GM12878 (cell line): ENCODE data around the gene TBX4.

Source experiments
- KAT2A ChIP-seq: conservative IDR thresholded peaks from 2 replicates; pipeline ENCODE4 v1.6.1; 2011; ENCODE audit warnings: low read depth, low read length; ENCODE audit not compliant: control insufficient read depth
- SP1 ChIP-seq: IDR thresholded peaks from one replicate; pipeline ENCODE4 v1.6.1; 2011; ENCODE audit warnings: low read depth, low read length
- TF ChIP-seq, protein P1 (sequence below), 3 experiments: IDR thresholded peaks in 2 of 3; conservative IDR thresholded peaks in 1 of 3; 2 replicates each; pipeline ENCODE4 v1.5.1; 2011; ENCODE audit warnings: low read depth in 3 of 3, low read length in 3 of 3, mild to moderate bottlenecking in 3 of 3, control low read depth in 2 of 3, moderate library complexity in 2 of 3, inconsistent platforms in 1 of 3, mixed read lengths in 1 of 3; ENCODE audit not compliant: control insufficient read depth in 2 of 3, insufficient read depth in 1 of 3; ENCODE audit errors: extremely low read depth in 1 of 3

DNA sequence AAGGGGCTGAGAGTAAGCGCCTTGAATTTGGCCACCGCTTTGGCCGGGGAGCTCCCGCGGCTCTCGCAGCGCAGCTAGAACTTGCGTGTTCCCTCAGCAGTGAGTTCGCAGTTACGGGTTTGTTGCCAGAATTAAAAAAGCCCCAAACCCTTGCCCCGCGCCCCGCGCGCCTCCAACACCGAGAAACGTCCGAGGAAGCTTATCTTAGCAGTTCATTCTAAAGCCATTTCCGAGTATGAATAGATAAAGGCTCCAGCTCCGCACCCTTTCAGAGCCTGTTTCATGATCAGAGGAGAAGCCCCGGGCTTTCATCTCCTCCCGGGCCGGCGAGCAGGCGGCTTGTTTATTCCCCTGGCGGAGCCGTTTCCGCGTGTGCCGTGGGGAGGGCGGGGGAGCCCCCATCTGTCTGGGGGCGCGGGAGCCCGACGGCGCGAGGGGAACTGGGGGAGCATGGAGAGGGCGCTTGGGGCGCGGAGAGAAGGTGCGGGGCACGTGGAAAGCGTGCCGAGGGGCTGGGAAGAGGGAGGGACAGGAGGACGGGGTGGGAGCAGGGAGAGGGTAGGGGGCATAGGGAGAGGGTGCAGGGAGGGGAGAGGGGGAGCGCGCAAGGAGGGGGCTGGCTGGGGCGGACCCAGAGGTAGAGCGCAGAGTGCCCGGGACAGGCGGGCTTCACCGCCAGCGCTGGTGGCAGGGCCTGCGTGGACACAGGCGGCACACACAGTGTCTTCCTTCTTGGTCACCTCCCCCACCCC, 9.9 kb downstream of the TBX4 start:
- no peak for TF ChIP-seq SP1
- TF ChIP-seq, protein P1, sequence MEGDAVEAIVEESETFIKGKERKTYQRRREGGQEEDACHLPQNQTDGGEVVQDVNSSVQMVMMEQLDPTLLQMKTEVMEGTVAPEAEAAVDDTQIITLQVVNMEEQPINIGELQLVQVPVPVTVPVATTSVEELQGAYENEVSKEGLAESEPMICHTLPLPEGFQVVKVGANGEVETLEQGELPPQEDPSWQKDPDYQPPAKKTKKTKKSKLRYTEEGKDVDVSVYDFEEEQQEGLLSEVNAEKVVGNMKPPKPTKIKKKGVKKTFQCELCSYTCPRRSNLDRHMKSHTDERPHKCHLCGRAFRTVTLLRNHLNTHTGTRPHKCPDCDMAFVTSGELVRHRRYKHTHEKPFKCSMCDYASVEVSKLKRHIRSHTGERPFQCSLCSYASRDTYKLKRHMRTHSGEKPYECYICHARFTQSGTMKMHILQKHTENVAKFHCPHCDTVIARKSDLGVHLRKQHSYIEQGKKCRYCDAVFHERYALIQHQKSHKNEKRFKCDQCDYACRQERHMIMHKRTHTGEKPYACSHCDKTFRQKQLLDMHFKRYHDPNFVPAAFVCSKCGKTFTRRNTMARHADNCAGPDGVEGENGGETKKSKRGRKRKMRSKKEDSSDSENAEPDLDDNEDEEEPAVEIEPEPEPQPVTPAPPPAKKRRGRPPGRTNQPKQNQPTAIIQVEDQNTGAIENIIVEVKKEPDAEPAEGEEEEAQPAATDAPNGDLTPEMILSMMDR (IDR thresholded peaks at IDR 0.05 in 2 of 3, conservative IDR thresholded peaks at IDR 0.05 in 1 of 3; ENCODE audit: control insufficient read depth in 2 of 3, extremely low read depth in 1 of 3, insufficient read depth in 1 of 3, low read depth in 3 of 3, low read length in 3 of 3), result no peak
- TF ChIP-seq KAT2A, result no peak
